ENCODE data around the gene TMEM31.

GRCh38 chrX:103739421-103739820 is 28.7 kb downstream of the TMEM31 start:
- TF ChIP-seq CTCF (conservative IDR thresholded peaks at IDR 0.05; ENCODE audit: low read length) (no peak), EZH2phosphoT487 (IDR thresholded peaks at IDR 0.05; ENCODE audit: borderline replicate concordance) (no peak)
